CD1c-positive myeloid dendritic cell (primary cell): ENCODE measurements around the gene GAD1.

Source experiments
- DNase-seq: peaks from one replicate; pipeline ENCODE4 v3.0.0-alpha.2; 2016; ENCODE audit errors: extremely low spot score

Gene GAD1

GRCh38 chr2:170845343-170845742 lies 28.7 kb downstream of the GAD1 start:
- no peak for DNase-seq

- no peak for DNase-seq
Measured at GRCh38 chr2:170846314-170846713, 29.6 kb downstream of the GAD1 start.

DNA sequence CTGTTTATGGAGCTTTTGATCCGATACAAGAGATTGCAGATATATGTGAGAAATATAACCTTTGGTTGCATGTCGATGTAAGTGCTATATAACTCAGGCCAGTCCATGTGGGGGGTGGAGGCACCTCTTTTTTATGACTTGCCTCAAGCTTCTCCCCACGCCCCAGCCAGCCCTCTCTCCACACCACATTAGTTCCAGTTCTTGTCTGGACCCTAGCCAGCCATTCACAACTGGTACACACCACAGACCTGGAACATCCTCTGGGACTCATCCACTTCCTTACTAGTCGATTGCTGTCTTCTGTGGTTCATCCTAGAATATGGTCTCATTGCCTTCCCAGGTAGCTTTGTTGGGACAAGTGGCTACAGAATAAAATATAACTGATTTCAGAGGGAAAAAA lies 31.0 kb downstream of the GAD1 start:
- no peak for DNase-seq

DNA sequence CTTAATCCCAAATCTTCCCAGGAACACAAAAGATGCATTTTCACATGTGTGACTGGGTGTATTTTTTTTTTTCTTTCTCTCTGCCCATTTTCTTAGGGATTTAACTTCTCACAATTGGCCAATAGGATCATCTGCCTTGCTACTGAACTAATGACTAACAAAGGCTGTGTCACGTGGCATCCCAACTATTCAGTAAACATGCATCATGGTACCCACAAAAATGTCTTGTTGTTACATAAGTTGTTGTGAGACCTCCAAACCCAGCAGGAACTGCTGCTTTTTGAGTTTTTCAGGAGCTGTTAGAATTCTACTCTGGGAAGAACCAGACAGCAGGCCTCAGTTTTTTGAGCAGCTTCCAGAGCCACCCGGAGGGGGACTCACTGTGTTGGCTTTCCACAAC lies 31.9 kb downstream of the GAD1 start:
- DNase-seq, result no peak

- no peak for DNase-seq
Measured at GRCh38 chr2:170850251-170850650, 33.6 kb downstream of the GAD1 start.

- no peak for DNase-seq
Measured at GRCh38 chr2:170851635-170852034, 34.9 kb downstream of the GAD1 start.

- DNase-seq, result no peak
Measured at GRCh38 chr2:170856066-170856465, 39.4 kb downstream of the GAD1 start.

DNA sequence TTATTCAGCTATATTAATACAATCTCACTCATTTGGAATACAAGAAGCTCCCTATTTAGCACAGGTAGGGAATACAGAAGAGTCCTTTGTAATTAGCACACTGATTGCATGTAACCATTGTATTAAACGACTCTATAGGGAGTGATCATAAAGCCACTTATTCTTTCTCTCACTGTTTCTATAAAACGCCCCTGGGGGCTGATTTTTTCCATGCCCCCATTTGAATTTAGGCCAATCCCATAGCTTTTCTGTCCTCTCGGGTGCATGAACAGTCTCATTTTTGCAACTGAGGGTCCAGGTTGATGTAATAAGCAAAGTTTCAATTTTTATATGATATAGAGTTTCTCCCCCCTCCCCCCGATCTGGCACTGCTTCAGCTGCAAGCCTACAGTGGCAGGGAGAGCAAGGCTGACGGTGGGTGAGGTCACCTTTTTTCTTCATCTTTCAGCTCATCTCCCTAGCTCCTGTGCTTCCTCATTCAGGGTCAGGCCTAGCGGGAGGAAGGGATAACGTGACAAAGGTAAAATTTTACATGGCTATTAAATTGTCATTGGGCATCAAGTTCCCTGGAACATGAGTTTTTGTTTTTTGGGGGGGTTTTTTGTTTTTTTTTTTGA lies 45.7 kb downstream of the GAD1 start:
- no peak for DNase-seq

DNA sequence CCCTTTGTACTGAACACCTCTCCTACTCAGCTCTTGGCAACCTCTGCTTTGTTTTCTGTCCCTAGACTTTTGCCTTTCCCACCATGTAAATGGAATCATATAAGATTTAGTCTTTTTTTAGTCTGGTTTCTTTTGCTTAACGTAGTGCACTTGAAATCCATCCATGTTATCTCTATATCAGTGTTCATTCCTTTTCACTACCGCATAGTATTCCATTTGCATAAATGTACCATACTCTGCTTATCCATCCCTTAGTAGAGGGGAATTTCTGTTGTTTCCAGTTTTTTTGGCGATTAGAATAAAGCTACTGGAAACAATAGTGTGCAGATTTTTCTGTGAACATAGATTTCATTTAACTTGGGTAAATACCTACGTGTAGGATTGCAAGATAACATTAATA lies 46.4 kb downstream of the GAD1 start:
- DNase-seq, result no peak

GRCh38 chr2:170869036-170869435 lies 52.3 kb downstream of the GAD1 start:
- DNase-seq, result no peak

GRCh38 chr2:170869461-170869860 lies 52.8 kb downstream of the GAD1 start:
- DNase-seq, result no peak

DNA sequence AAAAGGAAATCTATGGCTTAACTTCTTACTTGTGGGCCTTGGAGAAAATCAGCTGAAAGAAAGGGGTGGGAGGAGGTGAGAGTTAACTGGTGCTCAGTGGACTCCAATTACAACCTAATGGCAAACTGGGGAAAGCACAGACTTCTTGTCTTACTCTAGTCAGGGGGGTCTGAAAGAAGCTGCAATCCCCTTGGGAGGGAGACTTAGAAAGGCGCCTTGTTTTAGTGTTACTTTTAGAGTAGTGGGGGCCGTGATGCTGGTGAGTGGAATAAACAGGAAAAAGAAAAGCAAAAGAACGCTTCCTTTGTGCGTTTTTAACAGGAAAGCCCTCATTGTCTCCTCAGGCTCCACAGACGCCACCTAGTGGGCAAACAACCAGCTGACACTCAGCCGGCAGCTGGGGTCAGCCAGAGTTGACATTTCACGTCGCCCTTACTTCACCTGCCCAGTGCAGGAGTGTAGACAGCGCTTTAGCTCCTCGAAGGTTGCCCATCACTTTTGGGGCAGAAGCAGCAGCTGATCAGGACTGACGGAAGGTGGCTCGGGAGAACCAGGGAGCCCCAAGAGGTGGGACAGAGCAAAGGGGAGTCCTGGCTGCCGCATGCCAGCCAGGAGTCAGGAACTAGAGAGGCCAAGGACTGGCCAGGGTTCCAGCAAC lies 56.5 kb downstream of the GAD1 start:
- DNase-seq, result peak; percentile 65

GRCh38 chr2:170878066-170878465 lies 61.4 kb downstream of the GAD1 start:
- no peak for DNase-seq

DNA sequence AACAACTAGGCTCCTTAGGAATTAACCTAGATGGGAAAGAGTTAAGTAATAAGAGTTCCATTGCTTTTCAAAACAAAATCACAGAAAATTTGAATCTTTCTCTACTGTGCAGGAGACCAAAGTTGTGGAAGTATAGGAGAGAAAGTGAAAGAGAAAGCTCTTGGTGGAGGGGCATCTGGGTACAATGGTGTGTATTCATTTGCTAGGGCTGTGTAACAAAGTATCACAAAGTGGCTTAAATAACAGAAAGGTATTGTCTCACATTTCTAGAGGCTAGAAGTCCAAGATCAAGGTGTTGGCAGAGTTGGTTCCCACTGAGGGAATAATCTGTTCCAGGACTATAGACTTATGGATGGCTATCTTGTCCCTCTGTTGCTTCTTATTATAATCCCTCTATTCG lies 61.8 kb downstream of the GAD1 start:
- no peak for DNase-seq

DNA sequence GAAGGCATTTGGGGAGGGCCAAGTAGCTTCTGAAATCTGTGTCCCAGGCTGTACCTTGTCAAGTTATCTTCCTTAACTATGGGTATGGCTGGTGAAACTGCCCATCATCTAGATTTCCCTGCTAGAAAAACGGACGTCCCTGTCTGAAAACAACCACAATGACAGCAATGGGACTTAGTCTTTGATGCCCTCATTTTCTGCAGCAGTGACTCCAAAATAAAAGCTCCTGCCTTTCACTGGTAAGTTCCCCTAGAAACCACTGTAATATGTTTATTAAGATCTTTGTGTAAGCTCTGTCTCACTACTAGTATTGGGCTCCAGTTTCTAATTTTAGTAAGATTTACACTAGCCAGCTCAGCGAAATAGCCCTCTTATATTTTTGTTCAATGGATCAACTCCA lies 65.2 kb downstream of the GAD1 start:
- no peak for DNase-seq

DNA sequence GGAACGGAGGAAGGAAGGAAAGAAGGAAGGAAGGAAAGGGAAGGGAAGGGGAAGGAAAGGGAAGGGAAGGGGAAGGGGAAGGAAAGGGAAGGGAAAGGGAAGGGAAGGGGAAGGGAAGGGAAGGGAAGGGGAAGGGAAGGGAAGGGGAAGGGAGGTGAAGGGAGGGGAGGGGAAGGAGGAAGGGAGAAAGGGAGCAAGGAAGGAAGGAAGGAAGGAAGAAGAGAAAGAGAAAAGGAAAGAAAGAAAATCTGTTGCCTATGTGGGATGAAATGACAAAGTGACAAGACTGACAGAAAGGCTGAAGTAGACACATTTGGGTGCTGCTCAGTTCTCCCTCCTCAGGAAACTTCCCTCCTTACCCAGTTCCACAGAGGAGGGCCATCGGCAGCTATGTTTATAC lies 66.1 kb downstream of the GAD1 start:
- no peak for DNase-seq

DNA sequence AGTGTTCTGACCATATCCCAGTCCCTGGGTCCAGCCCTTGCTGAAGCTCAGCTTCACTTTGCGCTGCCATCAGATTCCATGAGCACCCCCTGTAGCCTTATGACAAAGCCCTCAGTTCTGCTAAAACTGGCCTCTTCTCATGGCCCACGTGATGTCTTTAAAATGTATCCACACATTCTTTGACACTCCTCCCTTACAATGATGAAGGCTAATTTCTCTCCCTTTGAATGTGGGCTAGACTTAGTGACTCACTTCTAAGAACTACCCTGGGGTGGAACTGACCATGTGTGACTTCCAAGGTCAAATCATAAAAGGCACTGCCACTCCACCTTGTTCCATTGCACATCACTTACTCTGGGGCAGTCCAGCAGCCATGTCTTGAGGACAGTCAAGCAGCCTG lies 67.0 kb downstream of the GAD1 start:
- no peak for DNase-seq

DNA sequence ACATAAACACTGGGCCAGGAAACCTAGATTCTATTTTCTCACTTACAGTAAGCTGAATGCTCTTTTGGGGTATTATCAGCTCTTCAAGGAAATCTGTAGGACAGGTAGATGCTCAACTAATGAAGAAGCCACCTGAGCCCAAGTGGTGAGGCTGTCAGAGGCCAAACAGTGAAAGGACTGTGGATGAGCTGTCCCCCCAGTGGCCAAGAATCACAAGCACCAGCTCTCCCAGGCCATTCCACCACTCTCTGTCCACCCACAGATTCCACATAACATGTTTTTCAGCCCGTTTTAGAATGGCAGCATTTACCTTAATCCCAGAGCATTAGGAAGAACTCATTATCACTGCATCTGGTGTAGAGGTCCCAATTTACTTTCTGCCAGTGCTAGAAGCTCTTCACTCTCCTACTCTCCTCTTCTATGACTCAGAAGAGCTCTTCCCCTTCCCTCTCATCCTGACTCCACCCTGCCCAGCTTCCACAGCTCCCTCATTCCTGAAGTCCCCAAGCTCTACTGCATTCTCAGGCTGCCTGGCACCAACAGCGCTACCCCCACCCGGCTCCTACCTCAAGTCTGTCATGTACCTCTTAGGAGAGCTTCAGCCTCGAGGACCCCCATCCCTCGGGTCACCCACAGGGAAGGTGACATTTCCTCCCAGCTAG lies 68.6 kb downstream of the GAD1 start:
- DNase-seq, result no peak

DNA sequence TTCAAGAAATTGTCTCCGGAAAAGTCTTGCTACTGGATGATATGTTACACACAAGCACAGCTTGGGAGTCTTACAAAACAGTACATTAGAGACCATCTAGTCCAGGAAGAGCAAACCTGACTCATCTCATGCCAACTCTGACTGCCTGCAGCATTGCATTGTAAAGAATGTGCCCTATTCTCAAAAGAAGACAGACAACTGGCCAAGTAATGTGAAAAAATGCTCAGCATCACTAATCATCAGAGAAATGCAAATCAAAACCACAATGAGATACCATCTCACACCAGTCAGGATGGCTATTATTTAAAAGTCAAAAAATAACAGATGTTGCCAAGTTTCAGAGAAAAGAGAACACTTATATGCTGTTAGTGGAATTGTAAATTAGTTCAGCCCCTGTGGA lies 69.7 kb downstream of the GAD1 start:
- DNase-seq, result no peak

GRCh38 chr2:170887496-170887895 lies 70.8 kb downstream of the GAD1 start:
- no peak for DNase-seq

DNA sequence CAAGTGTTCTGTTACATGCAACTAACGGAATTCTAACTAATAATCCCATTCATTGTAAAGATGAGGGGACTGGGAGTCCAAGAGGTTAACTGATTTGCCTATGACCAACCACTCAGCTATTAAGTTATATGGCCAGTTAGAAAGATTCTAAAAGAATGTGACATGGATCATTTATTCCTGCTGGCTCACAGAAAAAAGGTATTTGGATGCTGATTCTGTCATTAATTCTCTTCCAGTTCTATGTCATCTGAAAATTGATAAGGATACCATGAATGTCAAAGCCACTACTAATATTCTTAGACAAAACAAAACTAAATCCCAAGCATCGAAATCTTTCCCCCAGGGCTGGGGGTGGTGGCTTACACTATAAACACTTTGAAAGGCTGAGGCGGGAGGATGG lies 71.2 kb downstream of the GAD1 start:
- no peak for DNase-seq

GRCh38 chr2:170891893-170892292 lies 75.2 kb downstream of the GAD1 start:
- no peak for DNase-seq

DNA sequence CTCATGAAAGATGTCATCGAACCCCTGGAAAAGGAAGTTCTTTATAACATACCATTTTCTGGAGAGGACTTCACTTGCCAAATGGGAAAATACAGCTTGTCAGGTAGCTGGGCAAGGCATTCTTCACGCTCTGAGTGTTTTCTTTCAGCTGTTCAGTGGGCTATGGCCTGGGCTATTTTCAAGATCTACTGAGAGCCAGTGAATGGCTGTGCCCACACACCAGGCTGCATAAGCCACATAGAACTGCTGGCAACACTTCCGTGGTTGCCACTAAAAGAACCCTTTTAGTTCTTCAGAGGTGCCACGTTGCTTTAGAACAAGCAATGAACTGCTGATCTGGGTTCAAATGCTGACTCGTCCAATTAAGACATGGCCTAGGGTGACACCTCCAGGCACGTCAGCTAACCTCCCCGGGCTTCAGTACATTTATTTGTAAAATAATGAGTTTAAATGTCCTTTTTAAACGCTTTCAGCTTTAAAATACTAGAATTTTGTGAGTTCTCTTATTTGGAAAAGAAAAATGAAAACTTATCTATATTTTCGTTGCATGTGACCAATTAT lies 75.8 kb downstream of the GAD1 start:
- DNase-seq, result no peak
